Uterus (tissue), 4 donors: Measurements from ENCODE around the gene ARID5B. TPM values are rescaled to one million over a fixed set of nuclear protein-coding genes. Genes with fewer than 3 reads are reported as not detected.

Experiments
- DNase-seq, 2 donors: peaks; one replicate each; pipeline ENCODE4 v3.0.0-alpha.2; 2019 to 2020
- H3K27ac ChIP-seq, 2 donors: fragments of 200-600 bp; sonication (generic); 1 replicate in 1 of 2; 2 replicates in 1 of 2; pipeline ENCODE4 v1.5.1; 2016 to 2018
- H3K27me3 ChIP-seq, 2 donors: fragments of 200-600 bp; sonication (generic); one replicate each; pipeline ENCODE4 v1.5.1; 2018 to 2019; ENCODE audit warnings: control low read depth in 1 of 2
- H3K36me3 ChIP-seq, 2 donors: fragments of 200-600 bp; sonication (generic); one replicate each; pipeline ENCODE4 v1.5.1; 2019; ENCODE audit warnings: control low read depth in 1 of 2
- H3K4me1 ChIP-seq, 2 donors: fragments of 200-600 bp; sonication (generic); one replicate each; pipeline ENCODE4 v1.5.1; 2018 to 2019; ENCODE audit warnings: control low read depth in 1 of 2
- H3K4me3 ChIP-seq, 2 donors: fragments of 200-600 bp; sonication (generic); 1 replicate in 1 of 2; 2 replicates in 1 of 2; pipeline ENCODE4 v1.5.1; 2018 to 2019; ENCODE audit warnings: mild to moderate bottlenecking in 1 of 2
- H3K9me3 ChIP-seq, 2 donors: fragments of 200-600 bp; sonication (generic); one replicate each; pipeline ENCODE4 v1.5.1; 2019; ENCODE audit warnings: control low read depth in 1 of 2
- CTCF ChIP-seq, 4 experiments: fragments of 200-600 bp in 2 of 4; fragments of 450-650 bp in 2 of 4; sonication (generic) in 2 of 4; IDR thresholded peaks; one replicate each; pipeline ENCODE4 v1.5.1; 2016 to 2019; ENCODE audit warnings: antibody characterized with exemption in 4 of 4, mild to moderate bottlenecking in 2 of 4, moderate library complexity in 1 of 4
- POLR2A ChIP-seq, 2 donors: fragments of 450-650 bp; IDR thresholded peaks; one replicate each; pipeline ENCODE4 v1.6.1; 2016; ENCODE audit warnings: antibody characterized with exemption in 2 of 2, mild to moderate bottlenecking in 1 of 2, moderate library complexity in 1 of 2
- intact Hi-C: fragments of 100-400 bp; cut with DNase I; formaldehyde crosslinking; loops from one replicate; pipeline ENCODE4 v1.15.1; 2023; ENCODE audit warnings: low total_unique reads
- total RNA-seq, 4 donors: library from RNA; depleted of rRNA in 3 of 4; stranded (reverse); fragments of >200 nt in 3 of 4; gene quantifications; one replicate each; pipeline versions ENCODE4 v1.1.0 to v1.2.4, GENCODE V29; 2014 to 2023
- donor health status: DM: yes; HTN: yes; CAD: no.

Gene ARID5B
- total RNA-seq, 4 donors from 2014 or later, result 38.7 to 64.1 (median 56.6) TPM

DNA sequence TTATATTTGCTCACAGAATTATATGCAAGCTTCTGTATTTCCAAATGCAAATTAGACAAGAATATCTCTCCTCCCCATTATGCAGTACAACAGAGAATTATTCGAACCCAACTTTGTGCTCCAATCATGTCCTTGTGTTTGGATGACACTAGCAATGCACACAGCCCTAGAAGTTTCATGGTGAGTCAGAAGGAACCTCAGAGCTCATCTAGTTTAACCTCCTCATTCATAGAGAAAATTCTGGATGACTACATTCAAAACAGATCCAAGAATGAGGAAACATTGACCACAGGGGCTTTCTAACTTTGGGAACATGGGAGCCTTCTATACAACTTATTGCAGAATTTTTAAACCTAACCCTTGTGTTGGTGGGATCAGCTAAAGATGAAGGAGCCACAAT, 12.8 kb upstream of the ARID5B start:
- no peak for TF ChIP-seq CTCF (IDR thresholded peaks at IDR 0.05)
- TF ChIP-seq POLR2A (IDR thresholded peaks at IDR 0.05), result no peak
- intact Hi-C loops, result no loop called here
- Histone ChIP-seq H3K9me3 (no peaks in the 10 kb centered on the region), H3K4me3 (no peak overlapping the region), H3K27me3 (no peaks in the 10 kb centered on the region), H3K36me3 (no peaks in the 10 kb centered on the region), H3K4me1 (no peaks in the 10 kb centered on the region), H3K27ac (no peak overlapping the region)
- DNase-seq, result no peak

- TF ChIP-seq CTCF (IDR thresholded peaks at IDR 0.05), result no peak
- TF ChIP-seq POLR2A (IDR thresholded peaks at IDR 0.05), result no peak
- H3K27ac ChIP-seq, result no peak overlapping the region
- H3K4me3 ChIP-seq, result no peak overlapping the region
- no peaks in the 10 kb centered on the region for H3K27me3 ChIP-seq
- no peaks in the 10 kb centered on the region for H3K9me3 ChIP-seq
- DNase-seq, result no peak
- H3K36me3 ChIP-seq, result no peaks in the 10 kb centered on the region
- intact Hi-C loops, result no loop called here
- no peaks in the 10 kb centered on the region for H3K4me1 ChIP-seq
Measured at GRCh38 chr10:61890430-61890829, 11.1 kb upstream of the ARID5B start.

DNA sequence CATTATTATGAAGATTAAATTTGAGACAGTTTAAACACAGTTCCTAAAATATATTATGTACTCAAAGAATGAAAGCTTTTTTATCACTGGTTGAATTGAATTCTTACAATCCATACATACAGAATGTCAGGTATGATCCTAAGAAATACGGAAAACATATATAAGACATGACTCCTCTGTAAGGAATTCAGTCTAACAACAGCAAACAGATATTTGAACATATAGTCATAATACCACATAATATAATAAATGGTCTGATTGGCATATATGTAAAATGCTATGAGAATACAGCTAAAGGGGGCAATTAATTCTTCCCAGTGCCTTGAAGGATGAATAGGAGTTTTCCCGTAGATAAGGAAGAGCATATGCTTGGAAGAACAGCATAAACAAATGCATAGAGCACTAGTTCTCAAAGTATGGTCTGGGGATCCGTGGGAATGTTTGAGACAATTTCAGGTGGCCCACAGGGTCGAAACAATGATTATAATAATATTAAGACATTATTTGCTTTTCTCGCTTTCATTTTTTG, 10.6 kb upstream of the ARID5B start:
- no peak for DNase-seq
- intact Hi-C loops, result no loop called here

DNA sequence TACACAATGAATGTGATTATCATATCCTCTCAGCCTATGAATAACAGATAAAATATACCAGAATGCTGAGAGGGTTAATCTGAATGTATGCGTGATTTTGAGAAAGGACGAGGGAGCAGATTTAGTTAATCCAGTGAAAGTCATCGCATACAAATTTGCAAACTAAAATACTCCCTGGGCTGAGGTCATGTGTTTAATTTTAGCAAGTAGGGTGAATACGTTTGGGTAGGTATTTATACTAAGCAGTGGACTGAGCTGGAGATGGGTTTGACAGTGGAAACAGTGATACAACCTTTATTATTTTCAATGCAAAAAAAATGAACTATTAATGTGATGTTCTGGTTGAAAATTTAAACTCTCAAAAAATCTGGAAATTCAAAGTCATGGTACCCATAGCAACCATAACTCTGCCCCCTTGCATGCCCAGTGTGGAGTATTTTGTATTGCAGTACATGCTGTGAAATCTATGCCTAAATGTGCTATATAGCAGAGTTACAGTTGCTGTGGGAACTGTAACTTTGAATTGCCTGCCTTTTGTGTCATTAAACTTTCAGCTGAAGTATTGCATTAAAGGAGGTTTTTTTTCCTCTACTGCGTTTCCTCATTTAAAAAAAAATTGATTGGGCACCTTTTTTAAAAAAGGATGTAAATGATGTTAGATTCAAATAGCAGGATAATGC, 9.5 kb upstream of the ARID5B start:
- Histone ChIP-seq H3K27me3 (no peaks in the 10 kb centered on the region), H3K4me3 (no peak overlapping the region), H3K36me3 (no peaks in the 10 kb centered on the region), H3K9me3 (no peaks in the 10 kb centered on the region), H3K27ac (no peak overlapping the region), H3K4me1 (no peaks in the 10 kb centered on the region)
- TF ChIP-seq POLR2A (IDR thresholded peaks at IDR 0.05) (no peak), CTCF (IDR thresholded peaks at IDR 0.05) (no peak)
- DNase-seq, result no peak
- intact Hi-C loops, result no loop called here

More for the DNA sequence above, 10.6 kb upstream of the ARID5B start:
- no peaks in the 10 kb centered on the region for H3K36me3 ChIP-seq
- no peaks in the 10 kb centered on the region for H3K4me1 ChIP-seq
- H3K4me3 ChIP-seq, result no peak overlapping the region
- no peak for TF ChIP-seq POLR2A (IDR thresholded peaks at IDR 0.05)
- no peaks in the 10 kb centered on the region for H3K9me3 ChIP-seq
- H3K27me3 ChIP-seq, result no peaks in the 10 kb centered on the region
- no peak overlapping the region for H3K27ac ChIP-seq

DNA sequence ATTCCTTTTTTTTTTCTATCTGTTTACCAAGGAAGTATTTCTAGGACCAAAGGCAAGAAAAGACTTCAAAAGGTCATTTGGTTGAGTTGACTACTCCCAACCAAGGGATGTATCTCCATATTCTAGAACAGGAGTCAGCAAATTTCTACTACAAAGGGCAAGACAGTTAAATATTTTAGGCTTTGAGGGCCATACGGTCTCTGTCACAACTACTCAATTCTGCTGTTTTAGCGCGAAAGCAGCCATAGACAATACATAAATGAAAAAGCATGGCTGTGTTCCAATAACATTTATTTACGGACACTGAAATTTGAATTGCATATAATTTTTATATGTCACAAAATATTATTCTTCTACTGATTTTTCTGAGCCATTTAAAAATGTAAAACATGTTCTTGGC, 8.5 kb upstream of the ARID5B start:
- Histone ChIP-seq H3K4me1 (no peaks in the 10 kb centered on the region), H3K27me3 (no peaks in the 10 kb centered on the region), H3K4me3 (no peak overlapping the region), H3K9me3 (no peaks in the 10 kb centered on the region), H3K36me3 (no peaks in the 10 kb centered on the region), H3K27ac (no peak overlapping the region)
- no peak for TF ChIP-seq CTCF (IDR thresholded peaks at IDR 0.05)
- no peak for TF ChIP-seq POLR2A (IDR thresholded peaks at IDR 0.05)
- intact Hi-C loops, result no loop called here
- DNase-seq, result no peak
